ENCODE data around the gene ERI2.

GRCh38 chr16:20799599-20799998 is 6.7 kb downstream of the ERI2 start:
- TF ChIP-seq CTCF (IDR thresholded peaks at IDR 0.05) (peak; percentile 30 to 69 (median 54)), POLR2A (IDR thresholded peaks at IDR 0.05) (no peak)
